ENCODE measurements around the gene TMEM163. TPM values are rescaled to one million over a fixed set of nuclear protein-coding genes. Genes with fewer than 3 reads are reported as not detected.
A peak's percentile ranks its signal among the peaks of the same experiment; 100 is the strongest.

TMEM163 gene
- total and polyA plus RNA-seq, 2 of the 13 experiments (the other 11 are each of a cell fraction or from before 2014, with no cell fraction given): 0.05 TPM; not detected in 1

- no peak for TF ChIP-seq ZBTB40 (IDR thresholded peaks at IDR 0.05)
- TF ChIP-seq ZBTB40 (CRISPR knock-in tag; IDR thresholded peaks at IDR 0.05): no peak
- TF ChIP-seq MED8 (CRISPR knock-in tag; IDR thresholded peaks at IDR 0.05; ENCODE audit: insufficient replicate concordance): peak; percentile 31
- no peak for TF ChIP-seq ZUFSP (CRISPR knock-in tag; IDR thresholded peaks at IDR 0.05; ENCODE audit: borderline replicate concordance)
- no peak for TF ChIP-seq PAF1 (CRISPR knock-in tag; IDR thresholded peaks at IDR 0.05)
- peak; percentile 97 for TF ChIP-seq AHDC1 (CRISPR knock-in tag; IDR thresholded peaks at IDR 0.05; ENCODE audit: borderline replicate concordance)
- TF ChIP-seq ZNF292 (CRISPR knock-in tag; IDR thresholded peaks at IDR 0.05; ENCODE audit: borderline replicate concordance, low read depth): peak; percentile 96
- TF ChIP-seq ZSCAN9 (CRISPR knock-in tag; IDR thresholded peaks at IDR 0.05; ENCODE audit: borderline replicate concordance): peak; percentile 81; the same call in 1 of the 2 replicates
- TF ChIP-seq GPBP1L1 (CRISPR knock-in tag; IDR thresholded peaks at IDR 0.05): no peak
- TF ChIP-seq BHLHE40 (IDR thresholded peaks at IDR 0.05; ENCODE audit: low read length): no peak
- no peak for TF ChIP-seq ZNF260 (CRISPR knock-in tag; IDR thresholded peaks at IDR 0.05; ENCODE audit: borderline replicate concordance, low read depth)
These were observed 286.3 kb downstream of the TMEM163 start (continued) for GRCh38 chr2:134432435-134432883.

Data from HepG2 (cell line).